Stimulated activated CD8-positive, alpha-beta memory T cell treated with anti-CD3 and anti-CD28 coated beads, Interleukin-2, amount 100 ng/mL, for 1 hour (primary cell): ENCODE results near the gene MYD88.
A peak's percentile ranks its signal among the peaks of the same experiment; 100 is the strongest.

Experiments
- DNase-seq, 2 donors: peaks; one replicate each; pipeline ENCODE4 v3.0.0-alpha.2; 2020; ENCODE audit warnings: low read depth in 2 of 2

The MYD88 gene

DNA sequence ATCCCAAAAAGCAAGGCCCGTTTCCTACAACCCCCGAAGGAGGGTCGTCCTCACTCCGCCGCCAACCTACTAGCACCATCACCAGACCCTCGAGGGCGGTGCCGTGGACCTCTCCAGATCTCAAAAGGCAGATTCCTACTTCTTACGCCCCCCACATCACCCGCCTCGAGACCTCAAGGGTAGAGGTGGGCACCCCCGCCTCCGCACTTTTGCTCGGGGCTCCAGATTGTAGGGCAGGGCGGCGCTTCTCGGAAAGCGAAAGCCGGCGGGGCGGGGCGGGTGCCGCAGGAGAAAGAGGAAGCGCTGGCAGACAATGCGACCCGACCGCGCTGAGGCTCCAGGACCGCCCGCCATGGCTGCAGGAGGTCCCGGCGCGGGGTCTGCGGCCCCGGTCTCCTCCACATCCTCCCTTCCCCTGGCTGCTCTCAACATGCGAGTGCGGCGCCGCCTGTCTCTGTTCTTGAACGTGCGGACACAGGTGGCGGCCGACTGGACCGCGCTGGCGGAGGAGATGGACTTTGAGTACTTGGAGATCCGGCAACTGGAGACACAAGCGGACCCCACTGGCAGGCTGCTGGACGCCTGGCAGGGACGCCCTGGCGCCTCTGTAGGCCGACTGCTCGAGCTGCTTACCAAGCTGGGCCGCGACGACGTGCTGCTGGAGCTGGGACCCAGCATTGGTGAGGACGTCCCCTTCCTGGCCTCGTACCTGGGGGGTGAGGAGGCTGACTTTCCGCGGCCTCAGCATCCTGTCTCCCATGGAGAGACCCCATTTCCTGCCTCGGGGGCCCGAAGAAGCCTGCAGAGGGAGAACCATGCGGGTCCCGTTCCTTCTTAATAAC is at the start of gene MYD88:
Gene MYD88 (plus strand): TSS at position 313 of the 842 bp plus-strand sequence. CDS start 40 bp downstream, at position 353.
- peak; percentile 72 to 80 for DNase-seq

DNA sequence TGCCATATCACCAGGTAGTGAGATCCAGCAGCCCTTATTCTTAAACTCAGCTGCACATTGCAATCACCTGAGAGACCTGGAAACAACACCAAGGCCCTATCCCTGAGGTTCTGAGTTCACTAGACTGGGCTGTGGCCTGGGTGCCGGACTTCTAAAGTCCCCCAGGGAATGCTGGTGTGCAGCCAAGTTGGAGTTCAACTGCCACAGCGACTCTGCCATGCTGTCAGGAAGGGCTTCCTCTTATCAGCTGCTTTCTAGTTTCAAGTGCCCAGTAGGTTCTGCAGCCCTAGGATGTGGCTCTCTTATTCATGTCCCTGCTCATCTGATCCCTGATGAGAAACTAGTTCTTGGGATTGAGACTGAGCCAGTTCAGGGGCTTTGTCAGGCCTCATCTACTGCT is 49.3 kb upstream of the MYD88 start:
- DNase-seq = no peak

DNA sequence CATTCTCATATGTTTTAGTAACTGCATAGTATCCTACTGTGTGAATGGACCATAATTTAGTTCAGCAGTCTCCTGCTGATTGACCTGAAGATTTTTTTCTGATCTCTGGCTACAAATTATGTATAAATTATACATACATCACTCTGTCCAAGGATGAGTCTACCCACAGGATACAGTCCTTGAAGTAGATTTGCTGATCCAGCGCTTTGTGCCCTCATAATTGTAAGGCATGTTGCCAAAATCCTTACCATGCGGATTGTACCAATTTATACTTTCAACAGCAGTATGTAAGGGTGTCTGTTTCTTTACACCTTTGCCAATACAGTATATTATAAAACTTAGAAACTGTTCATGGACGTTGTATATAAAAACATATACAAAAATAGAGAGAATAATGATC is 48.0 kb upstream of the MYD88 start:
- no peak for DNase-seq

DNA sequence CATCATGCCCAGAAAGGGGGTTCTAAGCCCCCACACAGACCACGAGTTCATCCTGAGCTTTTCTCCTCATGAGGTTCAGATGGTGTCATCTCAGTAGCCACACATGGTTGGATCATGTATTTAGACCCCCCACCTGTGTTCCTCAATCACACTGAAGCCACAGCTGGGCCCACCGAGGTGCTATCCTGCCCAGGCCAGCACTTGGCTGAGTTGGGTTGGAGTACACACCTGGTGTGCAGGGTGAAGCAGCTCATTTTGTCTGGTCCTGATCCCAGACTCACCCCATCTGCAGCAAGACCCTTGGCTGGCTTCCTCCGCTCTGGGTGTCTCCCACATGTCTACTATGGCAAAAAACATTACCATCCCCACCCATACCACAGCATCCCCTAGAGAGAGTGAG is 43.5 kb upstream of the MYD88 start:
- DNase-seq = no peak

DNA sequence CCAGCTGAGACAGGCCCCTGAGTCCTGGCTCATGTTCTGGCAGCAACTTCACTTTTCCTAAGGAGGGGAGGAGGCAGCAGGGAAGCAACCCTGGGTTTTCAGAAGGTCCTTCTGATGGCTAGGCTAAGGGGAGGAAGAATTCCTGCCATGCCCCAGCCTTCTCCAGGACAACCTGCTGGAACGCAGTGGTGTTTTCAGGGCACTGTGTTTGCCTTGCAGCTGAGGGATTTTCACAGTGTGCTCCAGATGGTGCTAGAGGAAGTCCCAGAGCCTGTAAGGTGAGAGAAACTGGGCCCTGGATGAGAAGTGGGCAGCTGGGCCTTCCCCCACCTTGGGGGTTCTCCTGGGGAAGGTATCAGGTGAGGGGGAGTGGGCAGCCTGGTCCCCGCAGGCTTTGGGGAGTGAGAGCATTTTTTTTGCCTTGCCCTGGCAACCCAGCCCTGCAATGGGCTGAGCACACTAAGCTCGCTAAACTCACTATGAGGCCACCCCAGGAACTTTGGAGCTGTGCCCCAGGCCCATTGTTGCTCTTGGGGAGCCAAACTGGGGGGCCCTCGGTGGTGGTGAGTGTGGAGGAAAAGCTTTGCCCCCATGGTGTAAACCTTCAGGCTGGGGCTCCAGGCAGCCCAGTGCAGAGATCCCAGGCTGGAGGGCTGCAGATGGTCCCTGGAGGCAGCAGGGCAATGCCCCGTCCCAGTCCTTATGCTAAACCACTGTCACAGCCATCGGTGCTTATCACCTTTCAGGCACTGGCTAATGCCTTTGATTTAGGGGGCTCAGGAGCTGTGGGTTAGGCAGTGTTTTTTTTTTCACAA is 42.6 kb upstream of the MYD88 start:
- DNase-seq = no peak

DNA sequence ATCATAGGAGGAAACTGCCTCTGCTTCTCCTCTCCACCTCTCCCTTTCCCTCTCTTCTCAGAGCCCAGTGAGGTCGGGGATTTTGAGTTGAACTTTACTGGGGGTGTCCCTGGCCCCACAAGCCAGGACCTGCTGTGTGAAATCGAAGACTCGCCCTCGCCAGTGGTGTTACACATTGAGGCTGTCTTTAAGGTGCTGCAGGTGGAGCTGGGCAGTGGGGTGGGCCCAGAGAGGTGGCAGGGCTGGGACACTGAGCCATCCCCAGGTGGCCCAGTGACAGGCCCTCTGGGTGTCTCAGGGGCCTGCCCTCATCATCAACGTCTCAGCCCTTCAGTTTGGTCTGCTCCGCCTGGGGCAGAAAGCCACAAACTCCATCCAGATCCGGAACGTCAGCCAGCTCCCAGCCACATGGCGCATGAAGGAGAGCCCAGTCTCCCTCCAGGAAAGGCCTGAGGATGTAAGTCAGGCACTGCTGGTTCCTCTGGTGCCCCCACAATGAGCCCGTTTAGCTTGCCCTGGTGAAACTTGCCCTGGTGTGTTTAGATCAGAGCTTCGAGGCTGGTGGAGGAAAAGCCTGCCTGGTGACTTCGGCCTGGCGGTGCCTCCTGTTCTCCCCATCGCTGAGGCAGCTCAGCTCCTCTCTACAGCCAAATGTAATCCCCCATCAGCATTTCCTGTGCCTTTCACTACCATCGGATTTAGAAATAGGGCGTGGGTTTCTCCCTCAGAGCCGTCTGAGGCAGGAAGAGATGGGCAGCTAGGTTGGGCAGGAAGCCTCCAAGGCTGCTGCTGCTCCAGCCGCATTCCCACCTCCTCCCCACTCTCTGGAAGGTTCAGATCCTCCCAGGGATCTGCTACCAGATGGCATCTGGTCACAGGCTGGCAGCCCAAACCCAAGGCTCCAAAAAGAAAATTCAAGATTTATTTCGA is 40.8 kb upstream of the MYD88 start:
- no peak for DNase-seq

DNA sequence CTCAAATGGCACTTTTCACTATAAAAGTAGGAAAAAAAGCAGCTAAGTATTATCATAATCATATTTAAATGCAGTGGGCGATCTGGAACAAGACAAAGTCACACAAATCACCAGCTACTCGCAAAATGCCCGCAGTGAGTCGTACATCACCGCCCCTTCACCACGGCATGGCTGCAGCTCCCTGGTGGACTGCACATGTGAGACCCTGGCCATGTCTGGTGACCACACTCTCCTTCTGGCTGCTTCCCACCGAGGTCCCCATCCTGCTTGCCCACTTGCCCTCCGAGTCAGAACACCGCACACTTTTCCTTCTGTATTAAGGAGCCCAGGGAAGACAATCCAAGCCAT is 40.1 kb upstream of the MYD88 start:
- DNase-seq = no peak

DNA sequence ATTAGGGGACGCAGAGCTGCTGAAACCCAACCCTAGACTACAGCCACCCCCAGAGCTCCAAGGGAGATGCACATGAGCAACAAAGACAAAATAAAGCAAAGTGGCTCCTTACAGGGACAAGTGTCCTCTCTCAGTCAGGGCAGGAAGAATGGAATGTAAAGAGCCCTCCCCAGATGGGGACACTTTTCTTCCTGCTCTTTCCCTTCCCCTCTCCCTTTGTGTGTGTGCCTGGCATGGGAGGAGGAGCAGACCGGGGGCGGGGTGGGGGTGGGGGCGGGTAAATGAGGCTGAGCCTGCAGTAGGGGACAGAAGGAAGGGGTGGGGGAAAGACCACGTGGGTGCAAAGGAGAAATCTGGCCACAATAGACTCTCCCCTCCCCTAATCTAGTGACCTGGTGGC is 38.9 kb upstream of the MYD88 start:
- no peak for DNase-seq

DNA sequence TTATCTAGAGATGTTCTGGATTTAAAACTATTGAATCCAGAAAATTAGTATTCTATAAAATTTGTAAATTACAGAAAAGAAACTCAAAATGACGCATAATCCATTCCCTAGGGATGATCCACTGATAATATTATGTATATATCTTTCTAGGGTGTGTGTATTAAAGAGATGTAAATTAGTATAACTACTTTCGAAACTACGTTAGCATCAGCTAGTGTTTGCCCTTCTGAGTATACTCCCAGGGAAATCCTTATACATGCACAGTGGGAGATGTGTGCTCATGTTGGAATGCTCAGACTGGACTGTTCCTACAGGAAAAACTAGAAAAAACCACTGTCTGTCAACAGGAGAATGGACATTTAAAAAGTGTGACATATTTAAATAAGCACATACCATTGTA is 38.0 kb upstream of the MYD88 start:
- DNase-seq = no peak

DNA sequence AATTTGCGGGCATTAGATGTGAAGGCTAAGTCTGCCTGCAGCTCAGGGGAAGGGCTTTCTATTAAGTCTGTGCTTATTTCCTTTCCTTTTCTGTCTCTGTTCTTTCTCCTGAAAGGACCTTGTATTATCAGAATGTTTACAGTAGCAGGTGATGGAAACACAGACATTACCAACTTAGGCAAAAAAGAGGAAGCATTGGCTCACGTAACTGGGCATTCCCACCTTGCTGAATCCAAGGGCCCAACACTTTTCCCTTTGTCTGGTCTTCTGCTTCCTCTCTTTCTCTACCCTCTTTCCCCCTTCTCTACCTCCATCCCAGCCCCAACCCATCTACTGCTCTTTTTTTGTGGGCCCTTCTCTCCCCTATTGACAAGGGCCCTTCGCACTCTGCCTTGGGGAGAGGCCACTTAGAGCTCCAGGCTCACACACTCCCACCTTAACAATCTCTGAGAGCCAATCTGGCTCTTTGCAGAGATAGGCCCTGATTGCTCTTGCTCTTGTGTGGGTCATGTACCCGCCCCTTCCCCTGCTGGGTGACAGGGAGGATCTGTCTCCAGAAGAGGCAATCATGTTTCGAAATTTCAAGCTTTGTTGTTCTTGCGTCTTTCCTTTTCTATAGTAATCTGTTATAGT is 36.5 kb upstream of the MYD88 start:
- DNase-seq = no peak

DNA sequence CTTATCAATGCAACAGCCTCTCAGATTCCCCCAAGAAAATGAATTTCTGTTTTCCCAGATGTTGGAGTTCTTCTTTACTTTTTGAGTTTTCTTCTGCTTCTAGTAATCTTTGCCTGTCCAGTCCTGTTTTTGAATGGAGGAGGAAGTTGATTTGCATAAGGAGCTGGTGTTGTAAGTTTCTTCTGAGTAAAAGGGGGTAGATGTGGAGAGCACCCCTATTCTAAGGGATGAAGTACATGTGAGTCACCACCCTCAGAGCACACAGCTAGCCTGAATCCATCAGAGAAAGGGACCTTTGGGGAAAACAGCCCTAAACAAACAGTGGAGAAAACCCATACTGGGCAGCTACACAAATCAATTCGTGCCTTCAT is 36.0 kb upstream of the MYD88 start:
- no peak for DNase-seq

DNA sequence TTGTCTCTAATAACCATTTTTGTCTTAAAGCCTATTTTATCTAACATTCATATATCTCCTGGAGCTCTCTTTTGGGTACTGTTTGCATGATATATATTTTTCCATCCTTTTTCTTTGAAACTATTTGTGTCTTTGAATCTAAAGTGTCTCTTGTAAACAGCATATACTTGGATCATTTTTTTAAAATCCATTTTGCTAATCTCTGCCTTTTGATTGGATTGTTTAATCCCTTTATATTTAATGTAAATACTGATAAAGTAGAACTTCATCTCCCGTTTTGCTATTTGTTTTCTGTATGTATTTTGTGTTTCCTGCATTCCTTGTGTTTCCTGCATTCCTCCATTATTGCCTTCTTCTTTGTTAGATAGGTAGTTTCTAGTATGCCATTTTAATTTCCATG is 32.9 kb upstream of the MYD88 start:
- DNase-seq = no peak

DNA sequence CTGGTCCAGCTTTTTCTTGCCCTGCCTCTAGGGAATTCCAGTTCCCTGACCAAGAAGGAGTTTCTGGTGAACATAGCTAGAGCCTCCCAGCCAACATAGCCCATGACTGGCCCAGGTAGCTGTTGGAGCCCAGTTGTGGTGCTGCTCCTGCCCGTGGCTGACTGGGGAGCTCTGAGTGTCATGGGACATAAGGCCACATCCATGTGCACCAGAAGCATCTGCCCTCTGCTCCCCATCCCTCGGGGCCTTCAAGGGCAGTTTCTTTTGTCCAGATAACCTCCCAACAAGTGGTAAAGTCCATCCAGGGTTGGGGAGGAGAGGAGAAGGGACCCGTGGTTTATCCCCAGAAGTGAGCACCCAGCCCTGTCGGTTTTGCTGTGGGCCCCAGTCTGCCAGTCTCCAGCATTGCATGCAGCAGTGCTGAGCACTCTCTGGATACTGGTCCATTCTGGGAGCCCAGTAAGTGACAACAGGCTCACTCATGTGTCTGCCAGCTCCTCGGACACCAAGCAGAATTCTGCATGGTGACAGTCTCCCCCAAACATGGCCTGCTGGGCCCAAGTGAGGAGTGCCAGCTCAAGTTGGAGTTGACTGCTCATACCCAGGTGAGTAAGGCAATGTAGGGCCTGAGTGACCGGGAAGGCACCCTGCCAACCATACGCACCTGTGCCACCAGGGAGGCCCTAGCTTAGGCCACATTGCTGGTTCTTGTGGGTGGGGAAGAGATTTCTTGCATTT is 30.4 kb upstream of the MYD88 start:
- no peak for DNase-seq

DNA sequence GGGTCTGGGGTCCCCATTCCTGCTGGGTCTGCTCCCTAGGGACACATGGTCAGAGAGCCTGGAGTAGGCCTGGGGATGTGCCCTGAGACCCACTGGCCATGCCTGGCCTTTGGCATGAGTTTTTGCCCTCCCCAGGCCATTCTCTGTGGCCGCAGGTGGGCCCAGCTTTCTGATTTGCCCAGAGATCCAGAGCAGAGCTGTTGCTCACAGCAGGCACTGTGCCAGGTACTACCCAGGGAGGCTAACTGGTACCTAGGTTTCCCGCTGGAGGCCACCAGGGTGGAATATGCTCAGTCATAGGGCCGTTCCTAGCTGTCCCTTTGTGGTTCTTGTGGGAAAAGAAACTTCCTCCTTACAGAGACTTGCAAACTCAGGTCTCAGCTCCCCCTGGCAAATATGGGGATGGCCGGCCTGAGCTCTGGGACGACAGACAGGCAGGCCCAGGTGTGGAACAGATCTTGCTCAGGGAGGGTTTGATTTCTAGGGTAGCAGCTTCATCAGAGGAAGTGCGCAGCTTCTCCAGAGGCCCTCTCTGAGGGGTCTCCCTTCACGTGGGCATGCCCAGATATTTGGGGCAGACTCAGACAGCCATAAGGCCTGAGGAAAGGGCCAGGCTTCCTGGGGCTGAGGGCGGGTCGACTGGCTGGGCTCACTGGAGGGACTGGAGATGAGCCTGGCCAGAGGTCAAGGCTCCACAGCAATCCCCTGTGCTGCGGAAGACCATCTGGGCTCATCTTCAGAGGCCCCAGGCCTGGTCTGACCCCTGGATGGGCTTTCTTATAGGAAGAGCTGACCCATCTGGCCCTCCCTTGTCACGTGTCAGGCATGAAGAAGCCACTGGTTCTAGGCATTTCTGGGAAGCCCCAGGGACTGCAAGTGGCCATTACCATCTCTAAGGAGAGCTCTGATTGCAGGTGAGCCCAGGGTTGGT is 29.5 kb upstream of the MYD88 start:
- no peak for DNase-seq

DNA sequence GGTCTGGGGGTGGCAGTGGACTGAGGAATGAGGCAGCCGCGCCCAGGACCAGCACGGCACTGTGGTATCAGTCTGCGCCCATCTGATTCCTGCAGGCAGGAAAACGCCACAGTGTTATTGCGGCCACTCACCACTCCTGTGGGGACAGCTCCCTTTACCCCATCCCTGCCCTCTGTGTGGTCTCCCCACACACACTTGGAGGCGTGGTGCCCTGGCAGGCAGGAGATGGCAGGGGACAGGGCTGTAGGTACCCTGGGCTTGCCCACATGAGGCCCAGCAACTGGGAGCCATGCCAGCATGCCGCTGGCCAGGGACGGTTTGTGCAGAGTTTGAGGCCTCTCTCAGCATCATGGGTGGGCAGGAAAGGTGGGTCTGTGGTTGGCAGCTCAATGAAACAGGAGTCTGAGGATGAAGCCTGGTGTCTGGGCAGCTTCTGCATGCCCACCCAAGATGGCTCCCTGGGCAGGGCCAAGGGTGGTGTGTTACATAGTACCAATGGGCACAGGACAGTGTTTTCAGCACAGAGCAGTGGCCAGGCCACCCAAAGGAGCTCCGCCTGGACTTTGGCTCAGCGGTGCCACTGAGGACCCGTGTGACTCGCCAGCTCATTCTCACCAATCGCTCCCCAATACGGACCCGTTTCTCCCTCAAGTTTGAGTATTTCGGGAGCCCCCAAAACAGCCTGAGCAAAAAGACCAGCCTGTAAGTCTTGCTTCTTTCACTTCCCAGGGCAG is 28.7 kb upstream of the MYD88 start:
- DNase-seq = no peak

DNA sequence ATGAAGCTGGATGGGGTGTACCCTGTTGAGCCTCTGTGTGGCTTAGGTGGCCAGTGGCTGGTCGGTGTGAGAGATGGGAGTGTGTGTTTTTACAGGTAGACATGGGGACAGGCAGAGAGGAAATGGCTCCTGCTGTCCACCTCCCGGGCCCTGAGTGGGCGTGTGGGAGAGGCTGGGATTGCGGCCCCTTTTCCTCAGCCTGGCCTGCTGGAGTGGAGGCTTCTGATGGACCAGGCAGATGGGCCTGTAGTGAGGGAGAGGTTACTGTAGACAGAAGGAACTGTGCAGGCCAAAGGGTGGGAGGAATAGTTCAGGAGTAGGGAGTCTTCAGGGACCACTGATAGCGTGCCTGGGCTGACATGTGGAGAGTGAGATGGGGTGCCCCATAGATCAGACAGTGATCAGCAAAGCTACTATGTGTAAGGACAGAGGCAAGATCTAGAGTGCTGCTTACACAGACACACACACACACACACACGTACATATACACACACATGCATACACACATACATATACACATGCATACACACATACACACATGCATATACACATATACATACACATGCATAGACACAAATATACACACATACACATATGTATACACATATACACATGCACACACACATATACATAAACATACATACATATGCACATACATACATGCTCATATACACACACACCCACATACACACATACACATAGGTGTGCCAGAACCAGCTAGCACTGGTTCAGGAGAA is 28.0 kb upstream of the MYD88 start:
- DNase-seq = no peak

DNA sequence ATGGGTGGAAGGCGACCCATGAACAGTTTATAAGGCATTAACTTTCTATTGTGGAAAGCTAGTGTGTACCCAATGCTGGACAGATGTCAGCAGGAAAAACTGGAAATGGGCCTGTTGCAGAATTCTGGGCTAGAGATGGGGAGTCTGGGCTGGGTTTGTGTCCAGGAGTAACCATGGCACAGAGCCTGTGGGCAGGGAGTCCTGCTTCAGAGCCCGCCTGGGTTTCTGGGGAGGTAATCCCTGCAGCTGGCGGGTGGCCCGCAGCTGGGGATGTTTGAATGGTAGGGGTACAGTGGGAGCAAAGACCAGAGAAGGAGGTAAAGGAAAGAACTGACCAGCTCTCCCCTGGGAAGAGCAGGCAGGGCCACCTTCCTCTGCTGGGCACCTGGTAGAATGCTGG is 27.3 kb upstream of the MYD88 start:
- DNase-seq = no peak

DNA sequence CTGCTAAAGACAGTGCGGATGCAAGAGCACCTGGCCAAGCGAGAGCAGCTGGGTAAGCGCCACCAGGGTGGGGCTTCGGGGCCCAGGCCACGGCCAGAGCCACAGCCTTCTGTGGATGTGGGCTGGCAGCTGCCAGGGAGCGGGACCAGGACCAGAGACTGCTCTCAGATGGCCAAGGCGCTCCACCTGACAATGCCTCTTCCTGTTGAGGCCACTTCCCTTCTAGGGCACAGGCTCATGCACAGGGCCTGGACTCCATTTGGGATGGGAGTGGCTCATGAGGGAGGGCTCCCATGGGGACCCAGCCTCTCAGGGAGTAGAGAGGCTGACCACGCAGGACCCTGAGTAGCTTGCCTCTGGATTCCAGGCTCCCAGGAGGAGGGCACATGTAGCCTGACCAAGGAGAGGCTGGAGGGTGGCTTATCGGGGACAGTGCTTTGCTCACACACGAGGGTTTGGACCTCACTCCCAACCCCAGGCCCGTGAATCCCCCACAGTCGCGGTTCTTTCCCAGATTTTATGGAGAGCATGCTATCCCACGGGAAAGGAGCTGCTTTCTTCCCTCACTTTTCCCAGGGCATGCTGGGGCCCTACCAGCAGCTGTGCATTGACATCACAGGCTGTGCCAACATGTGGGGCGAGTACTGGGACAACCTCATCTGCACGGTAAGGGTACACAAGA is 26.6 kb upstream of the MYD88 start:
- no peak for DNase-seq
